HepG2 (cell line): Measurements from ENCODE around the gene NKAIN2. TPM values are rescaled to one million over a fixed set of nuclear protein-coding genes. Genes with fewer than 3 reads are reported as not detected.

Experiments used
- ATAC-seq: fragments of 200-7000 bp; cut with Tn5 transposase; 3 replicates; pipeline ENCODE4 v1.9.1; 2020; ENCODE audit warnings: mild to moderate bottlenecking, moderate library complexity
- BruUV-seq: library from RNA; stranded (reverse); fragments of 400-500 nt; replicated peaks from 2 replicates; lab custom pipeline; 2021; lab: Mats Ljungman, UMichigan
- CTCF ChIA-PET: fragments of 300-600 bp; formaldehyde crosslinking; extraction: SDS; loops from one replicate; lab custom pipeline; 2021; ENCODE audit warnings: low total read pairs, inconsistent platforms, low intra/inter-chr PET ratio; lab: Yijun Ruan, JAX
- POLR2A ChIA-PET: fragments of 350-600 bp; sonication (Branson Sonifier 250); formaldehyde crosslinking; loops from one replicate; lab custom pipeline; 2020; ENCODE audit warnings: antibody characterized with exemption, inconsistent platforms; lab: Yijun Ruan, JAX
- DNase-seq: peaks from one replicate; pipeline ENCODE4 v3.0.0-alpha.2; 2015; ENCODE audit warnings: low spot score
- FAIRE-seq: peaks from 3 replicates; lab custom pipeline; 2011; peaks lifted over from hg19 to GRCh38; lab: Jason Lieb, UNC
- H2AFZ ChIP-seq: one replicate; pipeline ENCODE4 v1.6.1; 2011; ENCODE audit warnings: low read length, inconsistent platforms
- H3K27ac ChIP-seq: fragments of 300-600 bp; 3 replicates; pipeline ENCODE4 v1.8.0; 2011; ENCODE audit warnings: mixed run types, mild to moderate bottlenecking, mixed read lengths, low read length, inconsistent platforms; ENCODE audit not compliant: insufficient read depth; ENCODE audit errors: extremely low read length
- H3K27me3 ChIP-seq, 2 experiments: fragments of 200-600 bp in 1 of 2; 2 replicates in 1 of 2; 3 replicates in 1 of 2; pipeline versions ENCODE4 v1.6.0 to v1.8.0; 2011; ENCODE audit warnings: low read length in 2 of 2, mild to moderate bottlenecking in 2 of 2, moderate library complexity in 2 of 2, inconsistent platforms in 1 of 2; ENCODE audit not compliant: insufficient read depth in 2 of 2, control insufficient read depth in 1 of 2
- H3K36me3 ChIP-seq, 2 experiments: fragments of 200-600 bp in 1 of 2; replicated peaks in 1 of 2; 2 replicates in 1 of 2; 3 replicates in 1 of 2; pipeline versions ENCODE4 v1.5.1 to v1.8.0; 2011; ENCODE audit warnings: low read length in 2 of 2, inconsistent platforms in 1 of 2; ENCODE audit not compliant: insufficient read depth in 2 of 2, control insufficient read depth in 1 of 2
- H3K4me1 ChIP-seq: 2 replicates; pipeline ENCODE4 v1.5.1; 2012; ENCODE audit warnings: low read length, inconsistent platforms; ENCODE audit not compliant: insufficient read depth
- H3K4me2 ChIP-seq: 2 replicates; pipeline ENCODE4 v1.6.0; 2011; ENCODE audit warnings: low read depth, low read length, inconsistent platforms
- H3K4me3 ChIP-seq, 3 experiments: fragments of 200-600 bp in 1 of 3; sonication (generic), shearing (Covaris generic) in 1 of 3; replicated peaks in 1 of 3; 2 replicates each; pipeline ENCODE4 v1.5.1; 2011 to 2016; ENCODE audit warnings: low read length in 3 of 3, inconsistent platforms in 2 of 3, low read depth in 2 of 3, mild to moderate bottlenecking in 2 of 3, control low read depth in 1 of 3, mixed read lengths in 1 of 3; ENCODE audit not compliant: insufficient read depth in 1 of 3
- H3K79me2 ChIP-seq: one replicate; pipeline ENCODE4 v1.6.1; 2011; ENCODE audit warnings: low read length, inconsistent platforms; ENCODE audit not compliant: insufficient read depth
- H3K9ac ChIP-seq: 2 replicates; pipeline ENCODE4 v1.6.0; 2011; ENCODE audit warnings: mild to moderate bottlenecking, low read depth, low read length, inconsistent platforms; ENCODE audit not compliant: insufficient read depth
- H3K9me3 ChIP-seq: 2 replicates; pipeline ENCODE4 v1.5.1; 2012; ENCODE audit warnings: mild to moderate bottlenecking, low read length
- H4K20me1 ChIP-seq: 2 replicates; pipeline ENCODE4 v1.6.0; 2011; ENCODE audit warnings: inconsistent platforms, mild to moderate bottlenecking, low read length, moderate library complexity; ENCODE audit not compliant: insufficient read depth
- CHD2 ChIP-seq: IDR thresholded peaks from 2 replicates; pipeline ENCODE4 v1.6.1; 2011; ENCODE audit warnings: low read depth, low read length, improper control_type of control experiment
- FOXJ3 ChIP-seq: sonication (generic); formaldehyde crosslinking; IDR thresholded peaks from 2 replicates; pipeline ENCODE4 v1.4.0; 2020; ENCODE audit warnings: missing genetic modification reagents, mild to moderate bottlenecking, borderline replicate concordance
- MAFF ChIP-seq: IDR thresholded peaks from 2 replicates; pipeline ENCODE4 v1.6.1; 2011; ENCODE audit warnings: low read depth, low read length, improper control_type of control experiment
- ZNF367 ChIP-seq: sonication (generic); formaldehyde crosslinking; IDR thresholded peaks from 2 replicates; pipeline ENCODE4 v1.4.0; 2020; ENCODE audit warnings: missing genetic modification reagents, borderline replicate concordance
- ZNF589 ChIP-seq: sonication (generic); formaldehyde crosslinking; conservative IDR thresholded peaks from 2 replicates; pipeline ENCODE4 v1.8.0; 2022; ENCODE audit warnings: mild to moderate bottlenecking, moderate library complexity, missing genetic modification reagents
- ZNF619 ChIP-seq: sonication (generic); formaldehyde crosslinking; IDR thresholded peaks from 2 replicates; pipeline ENCODE4 v1.4.0; 2020; ENCODE audit warnings: mild to moderate bottlenecking, missing genetic modification reagents
- ZNF672 ChIP-seq: sonication (generic); formaldehyde crosslinking; IDR thresholded peaks from 2 replicates; pipeline ENCODE4 v1.8.1; 2022; ENCODE audit warnings: missing genetic modification reagents
- ZSCAN29 ChIP-seq: sonication (generic); formaldehyde crosslinking; conservative IDR thresholded peaks from 2 replicates; pipeline ENCODE4 v1.4.0; 2020; ENCODE audit warnings: mild to moderate bottlenecking, missing genetic modification reagents
- WGBS: methylation state at CpG from one replicate; pipeline ENCODE4 v1.1.6; 2017; ENCODE audit warnings: low lambda C conversion rate; 5-methylcytosine and 5-hydroxymethylcytosine counted together
- in situ Hi-C: cut with HindIII; loops from 2 replicates; pipeline ENCODE4 v1.10.0; 2017; ENCODE audit warnings: low pct_unique_long_range_greater_than_20kb; ENCODE audit not compliant: extremely low pct_ligation_motif_present
- intact Hi-C: fragments of 100-400 bp; cut with micrococcal nuclease; formaldehyde crosslinking; loops from one replicate; pipeline ENCODE4 v1.10.0; 2022; ENCODE audit not compliant: unreplicated experiment
- polyA plus RNA-seq, 8 experiments: library from polyadenylated mRNA; depleted of rRNA in 3 of 8; stranded (reverse) in 7 of 8; unstranded in 1 of 8; fragments of >200 nt; fragmentation: Illumina TruSeq in 4 of 8; extraction: Trizol in 4 of 8; gene quantifications; 2 replicates each; pipeline versions ENCODE4 v1.2.1 to v1.2.3, GENCODE V29; 2011 to 2016; ENCODE audit warnings: low read depth in 4 of 8, missing spikeins in 1 of 8, mixed read lengths in 1 of 8; ENCODE audit not compliant: insufficient read depth in 1 of 8
- total RNA-seq, 5 experiments: library from RNA; depleted of rRNA; stranded (reverse); fragments of >200 nt; fragmentation: Illumina TruSeq; extraction: Trizol; gene quantifications; 2 replicates each; pipeline ENCODE4 v1.2.3, GENCODE V29; 2016; ENCODE audit warnings: low read depth in 1 of 5
- TF ChIP-seq, protein P1 (sequence below): IDR thresholded peaks from 2 replicates; pipeline ENCODE4 v1.6.1; 2016

Gene NKAIN2
- total and polyA plus RNA-seq, 2 of the 13 experiments (the other 11 are each of a cell fraction or from before 2014, with no cell fraction given) = not detected

DNA sequence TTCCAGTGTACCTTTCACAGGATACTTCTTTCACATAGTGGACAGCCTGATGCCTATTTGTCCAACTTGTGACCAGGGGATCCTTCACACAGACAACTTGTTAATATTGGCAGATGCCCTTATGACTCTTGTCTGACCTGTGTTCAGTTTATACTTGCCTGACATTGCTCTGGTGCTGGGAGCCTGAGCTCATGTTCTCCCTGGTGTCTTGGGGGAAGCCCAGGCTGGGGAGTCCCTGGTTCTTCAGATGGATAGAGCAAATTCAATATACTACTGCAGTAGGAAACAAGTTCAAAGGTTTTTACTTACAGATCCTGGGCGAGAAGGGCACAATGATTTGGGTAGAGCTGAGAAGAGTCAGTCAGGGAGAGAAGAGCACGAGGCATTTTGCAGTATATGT is 76.1 kb downstream of the NKAIN2 start (continued):
- TF ChIP-seq ZNF589 (CRISPR knock-in tag) = no peak
- TF ChIP-seq ZNF672 (CRISPR knock-in tag) = no peak
- no peak for TF ChIP-seq ZNF367 (CRISPR knock-in tag)
- no peak for TF ChIP-seq FOXJ3
- TF ChIP-seq ZNF619 (CRISPR knock-in tag) = no peak
- TF ChIP-seq, protein P1, sequence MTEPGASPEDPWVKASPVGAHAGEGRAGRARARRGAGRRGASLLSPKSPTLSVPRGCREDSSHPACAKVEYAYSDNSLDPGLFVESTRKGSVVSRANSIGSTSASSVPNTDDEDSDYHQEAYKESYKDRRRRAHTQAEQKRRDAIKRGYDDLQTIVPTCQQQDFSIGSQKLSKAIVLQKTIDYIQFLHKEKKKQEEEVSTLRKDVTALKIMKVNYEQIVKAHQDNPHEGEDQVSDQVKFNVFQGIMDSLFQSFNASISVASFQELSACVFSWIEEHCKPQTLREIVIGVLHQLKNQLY (CRISPR knock-in tag) = no peak
- TF ChIP-seq MAFF = no peak

- ATAC-seq (no peak), FAIRE-seq (no peak), DNase-seq (no peak)
- Histone ChIP-seq H3K27ac (no peak overlapping the region), H3K36me3 (no peaks in the 10 kb centered on the region), H3K4me2 (no peak overlapping the region), H4K20me1 (no peaks in the 10 kb centered on the region), H3K4me3 (no peak overlapping the region), H3K79me2 (no peaks in the 10 kb centered on the region), H3K9me3 (no peaks in the 10 kb centered on the region), H3K27me3 (no peaks in the 10 kb centered on the region), H3K4me1 (no peaks in the 10 kb centered on the region), H2AFZ (no peak overlapping the region), H3K9ac (no peak overlapping the region)
- intact Hi-C loops = no loop called here
- no peak for TF ChIP-seq FOXJ3
- TF ChIP-seq CHD2 = no peak
- TF ChIP-seq ZSCAN29 (CRISPR knock-in tag) = no peak
- BruUV-seq = no TSS peak
- ChIA-PET CTCF (no interaction called here), POLR2A (no interaction called here)
- in situ Hi-C loops = no loop called here
- 11% methylated on average over 5 of the region's 5 CpGs for WGBS
Measured at GRCh38 chr6:123888771-123889513, 85.3 kb downstream of the NKAIN2 start.
